ENCODE results near the gene UTP4. TPM values are rescaled to one million over a fixed set of nuclear protein-coding genes. Genes with fewer than 3 reads are reported as not detected.

UTP4 gene
- total RNA-seq, 1 donor from 2014 or later, result 13.3 TPM

DNA sequence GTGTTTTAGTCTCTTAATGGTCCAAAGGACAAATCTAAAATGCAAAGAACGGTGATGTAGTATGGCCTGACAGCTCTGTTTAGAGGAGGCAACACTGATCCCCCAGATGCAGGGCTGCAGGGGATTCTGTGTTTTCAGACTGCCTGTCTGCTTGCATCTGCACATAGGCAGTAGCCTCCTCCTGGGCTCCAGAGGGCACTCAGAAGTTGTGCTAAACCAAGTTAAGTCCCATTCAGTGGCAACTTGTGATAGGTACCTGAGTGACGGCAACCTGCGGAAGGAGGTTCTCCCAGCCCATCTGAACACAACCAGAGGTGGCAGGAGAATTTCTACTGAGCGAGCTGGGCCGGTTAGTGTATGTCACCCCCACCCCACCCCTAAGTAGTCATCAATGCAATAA, 17.1 kb upstream of the UTP4 start:
- no peak for TF ChIP-seq EZH2phosphoT487 (IDR thresholded peaks at IDR 0.05)
- TF ChIP-seq, protein P1, sequence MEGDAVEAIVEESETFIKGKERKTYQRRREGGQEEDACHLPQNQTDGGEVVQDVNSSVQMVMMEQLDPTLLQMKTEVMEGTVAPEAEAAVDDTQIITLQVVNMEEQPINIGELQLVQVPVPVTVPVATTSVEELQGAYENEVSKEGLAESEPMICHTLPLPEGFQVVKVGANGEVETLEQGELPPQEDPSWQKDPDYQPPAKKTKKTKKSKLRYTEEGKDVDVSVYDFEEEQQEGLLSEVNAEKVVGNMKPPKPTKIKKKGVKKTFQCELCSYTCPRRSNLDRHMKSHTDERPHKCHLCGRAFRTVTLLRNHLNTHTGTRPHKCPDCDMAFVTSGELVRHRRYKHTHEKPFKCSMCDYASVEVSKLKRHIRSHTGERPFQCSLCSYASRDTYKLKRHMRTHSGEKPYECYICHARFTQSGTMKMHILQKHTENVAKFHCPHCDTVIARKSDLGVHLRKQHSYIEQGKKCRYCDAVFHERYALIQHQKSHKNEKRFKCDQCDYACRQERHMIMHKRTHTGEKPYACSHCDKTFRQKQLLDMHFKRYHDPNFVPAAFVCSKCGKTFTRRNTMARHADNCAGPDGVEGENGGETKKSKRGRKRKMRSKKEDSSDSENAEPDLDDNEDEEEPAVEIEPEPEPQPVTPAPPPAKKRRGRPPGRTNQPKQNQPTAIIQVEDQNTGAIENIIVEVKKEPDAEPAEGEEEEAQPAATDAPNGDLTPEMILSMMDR (IDR thresholded peaks at IDR 0.05), result no peak
- TF ChIP-seq EZH2 (IDR thresholded peaks at IDR 0.05), result no peak
- Mint-ChIP-seq H3K4me3 (no peak overlapping the region), H3K27ac (no peak overlapping the region), H3K4me1 (peaks cover 3% of the 10 kb centered on the region), H3K9me3 (no peaks in the 10 kb centered on the region), H3K27me3 (ENCODE audit: insufficient read depth, low read depth) (peaks cover 3% of the 10 kb centered on the region), H3K36me3 (peaks cover 33% of the 10 kb centered on the region)
- Histone ChIP-seq H3K9ac (no peak overlapping the region), H3K27me3 (no peaks in the 10 kb centered on the region), H3K4me1 (no peaks in the 10 kb centered on the region), H3K4me2 (no peak overlapping the region), H3K9me3 (ENCODE audit: low read depth) (no peaks in the 10 kb centered on the region), H3K79me2 (ENCODE audit: low read depth) (peaks cover 4% of the 10 kb centered on the region), H3K4me3 (no peak overlapping the region), H3K36me3 (no peaks in the 10 kb centered on the region), H2AFZ (replicated peaks) (no peak overlapping the region), H4K20me1 (ENCODE audit: low read depth) (peaks cover 48% of the 10 kb centered on the region), H3K27ac (no peak overlapping the region), H3F3A (ENCODE audit: low read depth) (peaks cover 4% of the 10 kb centered on the region)
- DNase-seq (ENCODE audit: low spot score), result no peak

DNA sequence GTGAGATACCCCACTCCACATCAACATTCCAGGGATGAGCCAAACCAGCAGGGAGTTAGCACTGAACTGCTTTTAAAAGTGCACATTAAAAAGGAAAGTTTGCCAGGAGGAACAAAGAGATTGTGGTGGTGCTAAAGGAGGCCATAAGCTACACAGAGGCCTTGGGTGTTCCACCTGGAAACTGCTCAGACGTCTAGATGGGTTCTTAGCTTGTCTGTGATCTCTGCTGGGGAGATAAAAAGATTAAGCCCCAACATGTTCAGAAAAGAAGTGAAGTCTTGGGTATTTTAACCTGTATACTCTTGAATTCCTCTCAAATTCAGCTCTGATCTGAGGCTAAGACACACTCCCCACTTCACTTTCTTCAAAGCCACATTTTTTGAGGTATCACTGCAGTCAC, 16.6 kb upstream of the UTP4 start:
- H3K36me3 Mint-ChIP-seq, result peaks cover 32% of the 10 kb centered on the region
- Histone ChIP-seq H3K9ac (no peak overlapping the region), H3K27ac (no peak overlapping the region), H3K4me1 (no peaks in the 10 kb centered on the region), H3K79me2 (ENCODE audit: low read depth) (peaks cover 4% of the 10 kb centered on the region), H3K9me3 (ENCODE audit: low read depth) (no peaks in the 10 kb centered on the region), H3K4me2 (no peak overlapping the region), H3K27me3 (no peaks in the 10 kb centered on the region), H4K20me1 (ENCODE audit: low read depth) (peaks cover 43% of the 10 kb centered on the region), H3F3A (ENCODE audit: low read depth) (peaks cover 4% of the 10 kb centered on the region), H3K4me3 (no peak overlapping the region), H2AFZ (replicated peaks) (no peak overlapping the region), H3K36me3 (no peaks in the 10 kb centered on the region)
- H3K9me3 Mint-ChIP-seq, result no peaks in the 10 kb centered on the region
- TF ChIP-seq EZH2 (IDR thresholded peaks at IDR 0.05), result no peak
- TF ChIP-seq EZH2phosphoT487 (IDR thresholded peaks at IDR 0.05), result no peak
- TF ChIP-seq, protein P1 (IDR thresholded peaks at IDR 0.05), result no peak
- peaks cover 3% of the 10 kb centered on the region for H3K27me3 Mint-ChIP-seq (ENCODE audit: insufficient read depth, low read depth)
- H3K27ac Mint-ChIP-seq, result no peak overlapping the region
- no peak for DNase-seq (ENCODE audit: low spot score)
- no peak overlapping the region for H3K4me3 Mint-ChIP-seq
- H3K4me1 Mint-ChIP-seq, result no peaks in the 10 kb centered on the region

DNA sequence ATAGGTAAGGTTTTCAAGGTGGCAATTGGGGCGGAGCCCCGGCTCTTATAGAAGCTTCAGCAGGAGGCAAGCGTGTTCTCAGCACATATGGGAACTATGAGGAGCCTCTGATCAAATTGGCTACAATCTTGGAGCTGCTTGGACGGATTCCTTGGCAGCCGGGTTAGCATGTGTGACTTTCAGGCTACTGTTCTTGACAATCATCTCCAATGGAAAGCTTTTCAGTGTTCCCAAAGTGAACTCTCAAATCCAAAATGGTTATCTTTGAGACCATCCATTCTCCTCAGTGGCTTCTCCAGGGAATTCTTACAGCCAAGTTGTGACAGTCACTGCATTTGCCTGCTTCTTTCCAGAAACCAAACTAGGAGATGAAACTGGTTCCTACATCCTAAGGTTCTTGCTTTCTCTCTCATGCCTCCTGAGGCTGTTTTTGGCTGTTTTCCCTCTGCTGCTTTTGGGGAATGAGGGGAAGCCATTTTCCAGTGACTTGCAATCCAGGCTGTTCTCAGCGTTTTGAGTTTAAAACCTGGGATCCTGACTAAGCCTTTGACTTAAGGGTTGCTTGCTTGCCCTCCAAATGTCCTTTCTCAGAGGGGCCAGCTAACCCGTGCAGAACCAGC, 16.1 kb upstream of the UTP4 start:
- H3K36me3 Mint-ChIP-seq, result peaks cover 35% of the 10 kb centered on the region
- no peaks in the 10 kb centered on the region for H3K9me3 ChIP-seq (ENCODE audit: low read depth)
- no peaks in the 10 kb centered on the region for H3K4me1 Mint-ChIP-seq
- DNase-seq (ENCODE audit: low spot score), result no peak
- no peak overlapping the region for H3K4me3 ChIP-seq
- H3K9me3 Mint-ChIP-seq, result no peaks in the 10 kb centered on the region
- no peak overlapping the region for H3K4me2 ChIP-seq
- no peaks in the 10 kb centered on the region for H3K36me3 ChIP-seq
- no peaks in the 10 kb centered on the region for H3K4me1 ChIP-seq
- peaks cover 40% of the 10 kb centered on the region for H4K20me1 ChIP-seq (ENCODE audit: low read depth)
- H3F3A ChIP-seq (ENCODE audit: low read depth), result peaks cover 4% of the 10 kb centered on the region
- no peaks in the 10 kb centered on the region for H3K27me3 ChIP-seq
- H3K4me3 Mint-ChIP-seq, result no peak overlapping the region
- H3K9ac ChIP-seq, result no peak overlapping the region
- H3K27me3 Mint-ChIP-seq (ENCODE audit: insufficient read depth, low read depth), result peaks cover 3% of the 10 kb centered on the region
- TF ChIP-seq, protein P1 (IDR thresholded peaks at IDR 0.05), result no peak
- no peak for TF ChIP-seq EZH2 (IDR thresholded peaks at IDR 0.05)
- no peak for TF ChIP-seq EZH2phosphoT487 (IDR thresholded peaks at IDR 0.05)
- no peak overlapping the region for H3K27ac Mint-ChIP-seq
- H3K79me2 ChIP-seq (ENCODE audit: low read depth), result peaks cover 4% of the 10 kb centered on the region
- H3K27ac ChIP-seq, result no peak overlapping the region
- H2AFZ ChIP-seq (replicated peaks), result no peak overlapping the region
